ENCODE results near the gene SHANK3. TPM values are rescaled to one million over a fixed set of nuclear protein-coding genes. Genes with fewer than 3 reads are reported as not detected.

The SHANK3 gene
- total and polyA plus RNA-seq, 2 of the 4 experiments (the other 2 are of a cell fraction): 0.18 to 1.5 TPM

DNA sequence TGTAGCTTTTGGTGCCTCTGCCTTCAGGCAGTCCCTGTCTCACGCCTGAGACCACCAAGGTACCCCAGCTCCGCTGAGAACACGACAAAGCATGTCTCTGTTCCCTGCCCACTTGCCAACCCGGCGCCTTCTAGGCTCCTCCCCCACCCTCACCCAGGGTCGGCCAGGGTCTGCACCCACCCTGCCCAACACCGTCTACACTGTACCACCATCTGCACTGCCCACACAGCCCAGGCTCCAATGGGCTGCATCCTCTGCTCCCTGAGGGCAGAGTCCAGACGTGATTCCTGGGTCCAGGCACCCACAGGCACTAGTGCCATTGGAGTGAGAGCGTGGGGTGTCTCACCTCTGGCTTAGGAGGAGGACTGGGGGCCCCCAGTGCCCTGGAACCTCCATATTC, 42.6 kb downstream of the SHANK3 start:
- Histone ChIP-seq H4K91ac (ENCODE audit: insufficient read depth, low read depth, low read length) (no peak overlapping the region), H2BK15ac (ENCODE audit: low read depth, low read length) (no peak overlapping the region), H3K79me1 (ENCODE audit: low read depth in 1 of 2, low read length in 2 of 2) (no peaks in the 10 kb centered on the region), H3K9me1 (ENCODE audit: insufficient read depth, low read length) (peaks cover 8% of the 10 kb centered on the region), H2BK120ac (ENCODE audit: low read depth, low read length) (no peak overlapping the region), H3K27me3 (ENCODE audit: control insufficient read depth, insufficient read depth, low read length) (peaks cover 9% of the 10 kb centered on the region; the same call in 1 of the 2 replicates), H4K8ac (ENCODE audit: low read depth in 2 of 2, low read length in 2 of 2) (no peak overlapping the region), H2BK5ac (ENCODE audit: low read depth, low read length, poor library complexity, severe bottlenecking) (no peak overlapping the region), H2BK20ac (ENCODE audit: low read depth, low read length) (no peak overlapping the region), H3K4me1 (ENCODE audit: control insufficient read depth, insufficient read depth, low read length) (no peaks in the 10 kb centered on the region), H3K36me3 (ENCODE audit: control insufficient read depth, insufficient read depth, low read length) (no peaks in the 10 kb centered on the region), H3K14ac (replicated peaks; ENCODE audit: low read depth, low read length) (no peak overlapping the region), H3K56ac (ENCODE audit: extremely low read depth, insufficient read depth, low read length) (no peak overlapping the region), H3K4me3 (ENCODE audit: insufficient read depth, low read depth, low read length) (no peak overlapping the region), H3K4ac (ENCODE audit: low read depth, low read length) (no peak overlapping the region), H4K20me1 (ENCODE audit: insufficient read depth, low read length) (no peaks in the 10 kb centered on the region), H2AK5ac (ENCODE audit: low read depth, low read length) (no peak overlapping the region), H3K4me2 (ENCODE audit: low read depth, low read length) (no peak overlapping the region), H3K9ac (ENCODE audit: low read depth, low read length) (no peak overlapping the region), H3K23ac (ENCODE audit: low read depth, low read length) (no peak overlapping the region), H2AK9ac (replicated peaks; ENCODE audit: low read depth, low read length, poor library complexity) (no peak overlapping the region), H4K5ac (ENCODE audit: low read depth, low read length) (no peak overlapping the region), H3K18ac (ENCODE audit: low read depth, low read length) (no peak overlapping the region), H3K9me3 (ENCODE audit: control insufficient read depth, insufficient read depth, low read length) (no peaks in the 10 kb centered on the region), H2AFZ (replicated peaks; ENCODE audit: low read length, poor library complexity) (no peak overlapping the region), H3K27ac (ENCODE audit: insufficient read depth, low read length) (no peak overlapping the region)
- dilution Hi-C loops (cut with HindIII; ENCODE audit: low sequenced_read_pairs, unreplicated experiment) (no loop called here), intact Hi-C loops (cut with micrococcal nuclease) (no loop called here), in situ Hi-C loops (cut with MboI; ENCODE audit: low sequenced_read_pairs) (no loop called here)
- ATAC-seq (ENCODE audit: low read depth) (no peak), DNase-seq (no peak)
- CTCF ChIA-PET: no interaction called here
- POLR2A ChIA-PET (ENCODE audit: unreplicated experiment): no interaction called here
- no TSS peak for BruUV-seq (replicated peaks)
- TF ChIP-seq NFE2L2 (IDR thresholded peaks at IDR 0.05; ENCODE audit: low read depth, low read length) (no peak), MAZ (IDR thresholded peaks at IDR 0.05; ENCODE audit: borderline replicate concordance, low read depth, low read length) (no peak), RAD21 (IDR thresholded peaks at IDR 0.05; ENCODE audit: low read length) (no peak), POLR2A (IDR thresholded peaks at IDR 0.05; ENCODE audit: low read depth, low read length) (no peak), MAFK (IDR thresholded peaks at IDR 0.05; ENCODE audit: low read depth, low read length) (no peak), FOS (IDR thresholded peaks at IDR 0.05; ENCODE audit: low read depth, low read length) (no peak), SMC3 (IDR thresholded peaks at IDR 0.05; ENCODE audit: low read depth, low read length) (no peak), RFX5 (IDR thresholded peaks at IDR 0.05; ENCODE audit: low read depth, low read length) (no peak)
- TF ChIP-seq, protein P1, sequence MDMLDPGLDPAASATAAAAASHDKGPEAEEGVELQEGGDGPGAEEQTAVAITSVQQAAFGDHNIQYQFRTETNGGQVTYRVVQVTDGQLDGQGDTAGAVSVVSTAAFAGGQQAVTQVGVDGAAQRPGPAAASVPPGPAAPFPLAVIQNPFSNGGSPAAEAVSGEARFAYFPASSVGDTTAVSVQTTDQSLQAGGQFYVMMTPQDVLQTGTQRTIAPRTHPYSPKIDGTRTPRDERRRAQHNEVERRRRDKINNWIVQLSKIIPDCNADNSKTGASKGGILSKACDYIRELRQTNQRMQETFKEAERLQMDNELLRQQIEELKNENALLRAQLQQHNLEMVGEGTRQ (IDR thresholded peaks at IDR 0.05; ENCODE audit: low read depth, low read length): no peak
- TF ChIP-seq, protein P2, sequence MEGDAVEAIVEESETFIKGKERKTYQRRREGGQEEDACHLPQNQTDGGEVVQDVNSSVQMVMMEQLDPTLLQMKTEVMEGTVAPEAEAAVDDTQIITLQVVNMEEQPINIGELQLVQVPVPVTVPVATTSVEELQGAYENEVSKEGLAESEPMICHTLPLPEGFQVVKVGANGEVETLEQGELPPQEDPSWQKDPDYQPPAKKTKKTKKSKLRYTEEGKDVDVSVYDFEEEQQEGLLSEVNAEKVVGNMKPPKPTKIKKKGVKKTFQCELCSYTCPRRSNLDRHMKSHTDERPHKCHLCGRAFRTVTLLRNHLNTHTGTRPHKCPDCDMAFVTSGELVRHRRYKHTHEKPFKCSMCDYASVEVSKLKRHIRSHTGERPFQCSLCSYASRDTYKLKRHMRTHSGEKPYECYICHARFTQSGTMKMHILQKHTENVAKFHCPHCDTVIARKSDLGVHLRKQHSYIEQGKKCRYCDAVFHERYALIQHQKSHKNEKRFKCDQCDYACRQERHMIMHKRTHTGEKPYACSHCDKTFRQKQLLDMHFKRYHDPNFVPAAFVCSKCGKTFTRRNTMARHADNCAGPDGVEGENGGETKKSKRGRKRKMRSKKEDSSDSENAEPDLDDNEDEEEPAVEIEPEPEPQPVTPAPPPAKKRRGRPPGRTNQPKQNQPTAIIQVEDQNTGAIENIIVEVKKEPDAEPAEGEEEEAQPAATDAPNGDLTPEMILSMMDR (conservative IDR thresholded peaks at IDR 0.05; ENCODE audit: low read depth, low read length): no peak
- WGBS, 2 experiments (ENCODE audit: extremely low coverage in 2 of 2, insufficient read length in 1 of 2): 43% methylated on average over 1 of the region's 9 CpGs; no CpG with 5 or more reads in 1 of the 2 experiments

Data from IMR-90 (cell line).